GM12878 (cell line): ENCODE results near the gene CLEC2B. TPM values are rescaled to one million over a fixed set of nuclear protein-coding genes. Genes with fewer than 3 reads are reported as not detected.

Source experiments
- ATAC-seq: fragments of 200-7000 bp; cut with Tn5 transposase; 3 replicates; pipeline ENCODE4 v1.9.1; 2020; ENCODE audit warnings: mild to moderate bottlenecking, moderate library complexity
- BruUV-seq: library from RNA; stranded (reverse); fragments of 400-500 nt; replicated peaks from 2 replicates; lab custom pipeline; 2021; lab: Mats Ljungman, UMichigan
- CTCF ChIA-PET: fragments of 300-600 bp; sonication (Branson Sonifier 250); formaldehyde crosslinking; extraction: SDS; loops from one replicate; lab custom pipeline; 2021; ENCODE audit warnings: inconsistent platforms; lab: Yijun Ruan, JAX
- POLR2A ChIA-PET: fragments of 350-600 bp; formaldehyde crosslinking; extraction: SDS; loops from one replicate; lab custom pipeline; 2021; ENCODE audit warnings: inconsistent platforms; lab: Charles Lee
- RAD21 ChIA-PET: fragments of 300-600 bp; sonication (Branson Sonifier 250); formaldehyde crosslinking; loops from one replicate; lab custom pipeline; 2023; ENCODE audit warnings: antibody characterized with exemption; ENCODE audit not compliant: unreplicated experiment; lab: Charles Lee
- SMC1A ChIA-PET: fragments of 300-600 bp; sonication (Branson Sonifier 250); formaldehyde crosslinking; loops from one replicate; lab custom pipeline; 2023; ENCODE audit not compliant: unreplicated experiment, uncharacterized antibody; lab: Charles Lee
- DNase-seq: peaks from one replicate; pipeline ENCODE4 v3.0.0-alpha.2; 2011; ENCODE audit warnings: low read depth, low spot score
- FAIRE-seq: peaks from 3 replicates; lab custom pipeline; 2011; peaks lifted over from hg19 to GRCh38; lab: Jason Lieb, UNC
- H2AFZ ChIP-seq: 2 replicates; pipeline ENCODE4 v1.6.0; 2011; ENCODE audit warnings: low read depth, low read length, control low read depth; ENCODE audit not compliant: control insufficient read depth
- H3K27ac ChIP-seq: 2 replicates; pipeline ENCODE4 v1.5.1; 2011; ENCODE audit warnings: control low read depth; ENCODE audit not compliant: control insufficient read depth, insufficient read depth
- H3K27me3 ChIP-seq, 2 experiments: replicated peaks in 1 of 2; 2 replicates each; pipeline versions ENCODE4 v1.6.0 to v1.6.1; 2011; ENCODE audit warnings: low read length in 1 of 2; ENCODE audit not compliant: control insufficient read depth in 2 of 2, insufficient read depth in 2 of 2
- H3K36me3 ChIP-seq, 2 experiments: 2 replicates each; pipeline ENCODE4 v1.5.1; 2011; ENCODE audit warnings: low read length in 1 of 2; ENCODE audit not compliant: control insufficient read depth in 2 of 2, insufficient read depth in 2 of 2
- H3K4me1 ChIP-seq: 2 replicates; pipeline ENCODE4 v1.6.1; 2011; ENCODE audit warnings: mild to moderate bottlenecking, low read length, moderate library complexity, mixed read lengths; ENCODE audit not compliant: control insufficient read depth, insufficient read depth
- H3K4me2 ChIP-seq: 2 replicates; pipeline ENCODE4 v1.6.0; 2011; ENCODE audit warnings: control low read depth; ENCODE audit not compliant: control insufficient read depth, insufficient read depth
- H3K4me3 ChIP-seq: fragments of 200-600 bp; sonication (generic); 2 replicates; pipeline ENCODE4 v1.5.1; 2016
- H3K79me2 ChIP-seq: 2 replicates; pipeline ENCODE4 v1.6.0; 2011; ENCODE audit warnings: low read length; ENCODE audit not compliant: control insufficient read depth, insufficient read depth
- H3K9ac ChIP-seq: 2 replicates; pipeline ENCODE4 v1.8.0; 2011; ENCODE audit warnings: low read length, control low read depth, mixed read lengths; ENCODE audit not compliant: control insufficient read depth, insufficient read depth
- H3K9me3 ChIP-seq: replicated peaks from 3 replicates; pipeline ENCODE4 v1.5.1; 2011; ENCODE audit warnings: mild to moderate bottlenecking, low read length; ENCODE audit not compliant: control insufficient read depth, insufficient read depth
- H4K20me1 ChIP-seq: 2 replicates; pipeline ENCODE4 v1.6.0; 2011; ENCODE audit not compliant: control insufficient read depth, insufficient read depth
- ETV6 ChIP-seq, 2 experiments: fragments of 450-650 bp in 1 of 2; IDR thresholded peaks in 1 of 2; conservative IDR thresholded peaks in 1 of 2; 2 replicates each; pipeline ENCODE4 v1.6.1; 2014; ENCODE audit warnings: antibody characterized with exemption in 1 of 2, borderline replicate concordance in 1 of 2, low read depth in 1 of 2, mild to moderate bottlenecking in 1 of 2, moderate library complexity in 1 of 2
- PAX8 ChIP-seq: fragments of 450-650 bp; IDR thresholded peaks from 2 replicates; pipeline ENCODE4 v1.6.1; 2017; ENCODE audit warnings: mild to moderate bottlenecking, moderate library complexity
- RCOR1 ChIP-seq: conservative IDR thresholded peaks from 2 replicates; pipeline ENCODE4 v1.6.1; 2012; ENCODE audit warnings: low read depth, low read length, improper control_type of control experiment
- REST ChIP-seq: IDR thresholded peaks from 2 replicates; pipeline ENCODE4 v1.6.1; 2012; ENCODE audit warnings: mild to moderate bottlenecking, low read depth, low read length
- SRF ChIP-seq, 2 experiments: IDR thresholded peaks; 2 replicates each; pipeline ENCODE4 v1.6.1; 2011; ENCODE audit warnings: low read depth in 2 of 2, low read length in 2 of 2, mild to moderate bottlenecking in 1 of 2, moderate library complexity in 1 of 2
- SUPT20H ChIP-seq: IDR thresholded peaks from 2 replicates; pipeline ENCODE4 v1.6.1; 2011; ENCODE audit warnings: low read depth, mild to moderate bottlenecking, low read length, moderate library complexity, borderline replicate concordance; ENCODE audit not compliant: control insufficient read depth
- TCF3 ChIP-seq: IDR thresholded peaks from 2 replicates; pipeline ENCODE4 v1.6.1; 2012; ENCODE audit warnings: low read depth, mild to moderate bottlenecking, low read length, borderline replicate concordance; ENCODE audit not compliant: insufficient read depth
- ZBTB4 ChIP-seq: fragments of 450-650 bp; formaldehyde crosslinking; IDR thresholded peaks from 2 replicates; pipeline ENCODE4 v1.4.0; 2022; ENCODE audit warnings: mild to moderate bottlenecking, moderate library complexity
- ZNF384 ChIP-seq: IDR thresholded peaks from 2 replicates; pipeline ENCODE4 v1.6.1; 2012; ENCODE audit warnings: low read depth, mild to moderate bottlenecking, low read length, improper control_type of control experiment, borderline replicate concordance
- ZNF687 ChIP-seq: fragments of 450-650 bp; IDR thresholded peaks from 2 replicates; pipeline ENCODE4 v1.6.1; 2017; ENCODE audit warnings: mild to moderate bottlenecking, moderate library complexity
- WGBS: methylation state at CpG from one replicate; pipeline ENCODE4 v1.1.6; 2016; ENCODE audit warnings: low lambda C conversion rate; ENCODE audit not compliant: insufficient replicate concordance, insufficient coverage; ENCODE audit errors: missing lambda C conversion rate; 5-methylcytosine and 5-hydroxymethylcytosine counted together
- in situ Hi-C: fragments of 300-500 bp; cut with MboI; formaldehyde crosslinking; loops from 9 replicates; pipeline ENCODE4 v1.14.3; 2018; ENCODE audit warnings: mixed read lengths
- intact Hi-C: fragments of 100-400 bp; cut with micrococcal nuclease; formaldehyde crosslinking; loops from one replicate; pipeline ENCODE4 v1.14.2; 2022; ENCODE audit not compliant: unreplicated experiment
- polyA plus RNA-seq, 11 experiments: library from polyadenylated mRNA; depleted of rRNA in 4 of 11; unstranded in 6 of 11; stranded (reverse) in 5 of 11; fragments of >200 nt; fragmentation: Nextera tagmentation in 4 of 11; fragmentation: Illumina TruSeq in 1 of 11; extraction: Ambion mirVana in 4 of 11; extraction: Trizol in 1 of 11; gene quantifications; 1 replicate in 1 of 11; 2 replicates in 10 of 11; pipeline versions ENCODE4 v1.2.1 to v1.2.3, GENCODE V29; 2011 to 2016; ENCODE audit warnings: inconsistent platforms in 2 of 11, missing spikeins in 2 of 11, low read depth in 1 of 11
- total RNA-seq, 4 experiments: library from RNA; depleted of rRNA in 3 of 4; stranded (reverse); fragments of >200 nt in 3 of 4; fragmentation: Illumina TruSeq in 1 of 4; extraction: Trizol in 1 of 4; gene quantifications; 2 replicates each; pipeline versions ENCODE4 v1.2.1 to v1.2.3, GENCODE V29; 2013 to 2021

CLEC2B gene
- total and polyA plus RNA-seq, 10 of the 15 experiments (the other 5 are each of a cell fraction or from before 2014, with no cell fraction given), result 7.1 to 21.6 (median 12.0) TPM

GRCh38 chr12:9907769-9908168, 38.6 kb upstream of the CLEC2B start (continued):
- TF ChIP-seq REST, result no peak
- TF ChIP-seq SUPT20H, result no peak
- no peak for TF ChIP-seq SRF (IDR thresholded peaks at IDR 0.05; ENCODE audit: low read depth in 2 of 2, low read length in 2 of 2)
- no peak for TF ChIP-seq ZNF384

GRCh38 chr12:9906873-9907272, 37.7 kb upstream of the CLEC2B start:
- in situ Hi-C loops, result no loop called here
- no peak for TF ChIP-seq ZNF687
- TF ChIP-seq PAX8, result no peak
- TF ChIP-seq ZBTB4 (CRISPR knock-in tag), result no peak
- no peak for TF ChIP-seq TCF3
- TF ChIP-seq RCOR1, result no peak
- TF ChIP-seq ETV6 (conservative IDR thresholded peaks at IDR 0.05 in 1 of 2, IDR thresholded peaks at IDR 0.05 in 1 of 2; ENCODE audit: borderline replicate concordance in 1 of 2, low read depth in 1 of 2), result no peak

More at GRCh38 chr12:9906873-9907272, 37.7 kb upstream of the CLEC2B start:
- CTCF ChIA-PET, result interaction anchor here (1.1 kb wide), 1 partner anchor 15 kb away, joined by 5 read pairs; no protein-coding TSS in a partner anchor
- POLR2A ChIA-PET, result no interaction called here
- intact Hi-C loops, result no loop called here
- Histone ChIP-seq H3K9ac (no peak overlapping the region), H3K27me3 (no peaks in the 10 kb centered on the region), H3K36me3 (no peaks in the 10 kb centered on the region), H4K20me1 (no peaks in the 10 kb centered on the region), H3K79me2 (no peaks in the 10 kb centered on the region), H2AFZ (no peak overlapping the region), H3K27ac (no peak overlapping the region), H3K4me1 (no peaks in the 10 kb centered on the region), H3K4me3 (no peak overlapping the region), H3K9me3 (peaks cover 20% of the 10 kb centered on the region), H3K4me2 (no peak overlapping the region)
- 0% methylated on average over 2 of the region's 2 CpGs for WGBS
- ATAC-seq (no peak), DNase-seq (no peak), FAIRE-seq (peak; percentile 27)
- RAD21 ChIA-PET, result interaction anchor here (1.5 kb wide), 1 partner anchor 157 kb away, joined by 3 read pairs; no protein-coding TSS in a partner anchor
- BruUV-seq, result no TSS peak
- SMC1A ChIA-PET, result interaction anchor here (3.0 kb wide), 1 partner anchor 11 kb away, joined by 10 read pairs; no protein-coding TSS in a partner anchor
